ENCODE data around the gene CEP89. TPM values are rescaled to one million over a fixed set of nuclear protein-coding genes. Genes with fewer than 3 reads are reported as not detected.

Gene CEP89
- total RNA-seq, 1 experiment from 2014 or later, result 27.6 TPM

DNA sequence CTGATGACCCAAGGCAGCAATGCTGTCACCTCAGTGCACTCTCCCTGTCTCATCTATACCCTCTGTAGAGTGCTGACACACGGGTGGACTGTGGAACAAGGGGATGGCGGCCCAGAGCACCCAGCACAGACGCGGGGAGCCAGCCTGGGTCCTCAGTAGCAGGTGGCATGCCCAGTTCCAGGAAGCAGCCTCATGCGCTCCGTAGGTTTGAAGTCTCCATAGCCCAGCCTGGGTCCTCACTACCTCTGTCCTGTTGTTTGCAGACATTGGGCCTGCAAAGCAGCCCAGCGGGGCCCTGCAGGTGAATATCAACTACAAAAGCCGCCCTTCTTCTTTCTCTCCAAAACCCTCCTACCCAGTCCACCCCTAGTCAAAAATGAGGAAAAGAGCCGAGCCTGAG is 97.2 kb downstream of the CEP89 start (continued):
- TF ChIP-seq, protein P1, sequence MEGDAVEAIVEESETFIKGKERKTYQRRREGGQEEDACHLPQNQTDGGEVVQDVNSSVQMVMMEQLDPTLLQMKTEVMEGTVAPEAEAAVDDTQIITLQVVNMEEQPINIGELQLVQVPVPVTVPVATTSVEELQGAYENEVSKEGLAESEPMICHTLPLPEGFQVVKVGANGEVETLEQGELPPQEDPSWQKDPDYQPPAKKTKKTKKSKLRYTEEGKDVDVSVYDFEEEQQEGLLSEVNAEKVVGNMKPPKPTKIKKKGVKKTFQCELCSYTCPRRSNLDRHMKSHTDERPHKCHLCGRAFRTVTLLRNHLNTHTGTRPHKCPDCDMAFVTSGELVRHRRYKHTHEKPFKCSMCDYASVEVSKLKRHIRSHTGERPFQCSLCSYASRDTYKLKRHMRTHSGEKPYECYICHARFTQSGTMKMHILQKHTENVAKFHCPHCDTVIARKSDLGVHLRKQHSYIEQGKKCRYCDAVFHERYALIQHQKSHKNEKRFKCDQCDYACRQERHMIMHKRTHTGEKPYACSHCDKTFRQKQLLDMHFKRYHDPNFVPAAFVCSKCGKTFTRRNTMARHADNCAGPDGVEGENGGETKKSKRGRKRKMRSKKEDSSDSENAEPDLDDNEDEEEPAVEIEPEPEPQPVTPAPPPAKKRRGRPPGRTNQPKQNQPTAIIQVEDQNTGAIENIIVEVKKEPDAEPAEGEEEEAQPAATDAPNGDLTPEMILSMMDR (IDR thresholded peaks at IDR 0.05 in 2 of 3, conservative IDR thresholded peaks at IDR 0.05 in 1 of 3; ENCODE audit: borderline replicate concordance in 1 of 3, insufficient read depth in 1 of 3, low read depth in 2 of 3, low read length in 2 of 3), result no peak
- no peak for TF ChIP-seq FOSL1 (IDR thresholded peaks at IDR 0.05; ENCODE audit: low read depth)

DNA sequence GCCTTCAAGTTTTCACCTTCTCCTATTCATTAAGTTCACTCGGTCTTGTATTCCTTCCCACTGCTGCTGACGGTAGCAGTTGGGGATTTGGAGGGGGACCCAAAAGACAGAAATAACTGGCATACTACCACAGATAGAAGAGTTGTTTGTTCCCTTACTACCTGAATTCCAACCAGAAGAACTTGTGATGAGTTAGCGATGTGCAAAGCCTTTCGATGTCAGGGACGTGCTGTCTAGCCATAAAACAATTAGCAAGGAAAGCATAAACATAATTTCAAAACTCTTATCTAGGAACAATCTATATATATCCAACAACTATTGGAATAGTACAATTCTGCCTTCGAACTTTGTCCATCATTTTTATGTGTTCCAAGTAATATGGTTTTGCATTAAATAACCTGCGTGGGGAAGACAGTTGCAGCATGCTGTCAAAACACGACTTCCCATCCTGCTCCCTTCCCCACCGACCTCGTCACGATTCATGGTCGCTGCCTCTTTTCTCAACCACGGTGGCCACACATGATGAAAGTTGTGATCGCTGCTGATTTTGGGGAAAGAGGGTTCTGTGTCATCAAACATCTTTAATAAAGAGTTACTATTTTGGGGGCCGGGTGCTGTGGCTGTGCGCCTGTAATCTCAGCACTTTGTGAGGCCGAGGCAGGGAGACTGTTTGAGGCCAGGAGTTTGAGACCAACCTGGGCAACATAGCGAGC is 98.4 kb downstream of the CEP89 start:
- H3K4me2 ChIP-seq (ENCODE audit: low read length), result no peak overlapping the region
- no TSS peak for BruUV-seq (replicated peaks)
- H2AFZ ChIP-seq (ENCODE audit: low read depth, low read length, poor library complexity, severe bottlenecking), result no peak overlapping the region
- ChIA-PET POLR2A (no interaction called here), CTCF (no interaction called here), RAD21 (ENCODE audit: low non-redundant PET in 1 of 2, low total read pairs in 2 of 2, uncharacterized antibody in 2 of 2, unreplicated experiment in 2 of 2) (no interaction called here)
- H4K20me1 ChIP-seq (ENCODE audit: insufficient read depth), result no peaks in the 10 kb centered on the region
- H3K9ac ChIP-seq (ENCODE audit: low read length), result no peak overlapping the region
- no peaks in the 10 kb centered on the region for H3K9me3 ChIP-seq (ENCODE audit: control insufficient read depth in 1 of 2, insufficient read depth in 1 of 2, low read depth in 1 of 2, low read length in 2 of 2)
- no peak overlapping the region for H3K27ac ChIP-seq (ENCODE audit: low read depth, low read length)
- intact Hi-C loops (cut with micrococcal nuclease), result no loop called here
- no peaks in the 10 kb centered on the region for H3K79me2 ChIP-seq (ENCODE audit: insufficient read depth, low read length)
- H3K9me2 ChIP-seq (ENCODE audit: insufficient read depth), result no peaks in the 10 kb centered on the region
- TF ChIP-seq SRF (IDR thresholded peaks at IDR 0.05; ENCODE audit: low read depth), result no peak
- no peak for TF ChIP-seq ZFX (IDR thresholded peaks at IDR 0.05)
- TF ChIP-seq EZH2 (IDR thresholded peaks at IDR 0.05), result no peak
- TF ChIP-seq, protein P2, sequence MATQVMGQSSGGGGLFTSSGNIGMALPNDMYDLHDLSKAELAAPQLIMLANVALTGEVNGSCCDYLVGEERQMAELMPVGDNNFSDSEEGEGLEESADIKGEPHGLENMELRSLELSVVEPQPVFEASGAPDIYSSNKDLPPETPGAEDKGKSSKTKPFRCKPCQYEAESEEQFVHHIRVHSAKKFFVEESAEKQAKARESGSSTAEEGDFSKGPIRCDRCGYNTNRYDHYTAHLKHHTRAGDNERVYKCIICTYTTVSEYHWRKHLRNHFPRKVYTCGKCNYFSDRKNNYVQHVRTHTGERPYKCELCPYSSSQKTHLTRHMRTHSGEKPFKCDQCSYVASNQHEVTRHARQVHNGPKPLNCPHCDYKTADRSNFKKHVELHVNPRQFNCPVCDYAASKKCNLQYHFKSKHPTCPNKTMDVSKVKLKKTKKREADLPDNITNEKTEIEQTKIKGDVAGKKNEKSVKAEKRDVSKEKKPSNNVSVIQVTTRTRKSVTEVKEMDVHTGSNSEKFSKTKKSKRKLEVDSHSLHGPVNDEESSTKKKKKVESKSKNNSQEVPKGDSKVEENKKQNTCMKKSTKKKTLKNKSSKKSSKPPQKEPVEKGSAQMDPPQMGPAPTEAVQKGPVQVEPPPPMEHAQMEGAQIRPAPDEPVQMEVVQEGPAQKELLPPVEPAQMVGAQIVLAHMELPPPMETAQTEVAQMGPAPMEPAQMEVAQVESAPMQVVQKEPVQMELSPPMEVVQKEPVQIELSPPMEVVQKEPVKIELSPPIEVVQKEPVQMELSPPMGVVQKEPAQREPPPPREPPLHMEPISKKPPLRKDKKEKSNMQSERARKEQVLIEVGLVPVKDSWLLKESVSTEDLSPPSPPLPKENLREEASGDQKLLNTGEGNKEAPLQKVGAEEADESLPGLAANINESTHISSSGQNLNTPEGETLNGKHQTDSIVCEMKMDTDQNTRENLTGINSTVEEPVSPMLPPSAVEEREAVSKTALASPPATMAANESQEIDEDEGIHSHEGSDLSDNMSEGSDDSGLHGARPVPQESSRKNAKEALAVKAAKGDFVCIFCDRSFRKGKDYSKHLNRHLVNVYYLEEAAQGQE (IDR thresholded peaks at IDR 0.05; ENCODE audit: low read depth), result no peak
- no peak for TF ChIP-seq ZNF274 (IDR thresholded peaks at IDR 0.05; ENCODE audit: low read depth, low read length)
- TF ChIP-seq EZH2phosphoT487 (IDR thresholded peaks at IDR 0.05; ENCODE audit: borderline replicate concordance), result no peak
- TF ChIP-seq, protein P1 (IDR thresholded peaks at IDR 0.05 in 2 of 3, conservative IDR thresholded peaks at IDR 0.05 in 1 of 3; ENCODE audit: borderline replicate concordance in 1 of 3, insufficient read depth in 1 of 3, low read depth in 2 of 3, low read length in 2 of 3), result no peak
- TF ChIP-seq JUND (IDR thresholded peaks at IDR 0.05), result no peak
- TF ChIP-seq, protein P3, sequence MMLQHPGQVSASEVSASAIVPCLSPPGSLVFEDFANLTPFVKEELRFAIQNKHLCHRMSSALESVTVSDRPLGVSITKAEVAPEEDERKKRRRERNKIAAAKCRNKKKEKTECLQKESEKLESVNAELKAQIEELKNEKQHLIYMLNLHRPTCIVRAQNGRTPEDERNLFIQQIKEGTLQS (IDR thresholded peaks at IDR 0.05), result no peak
- TF ChIP-seq POLR2A (IDR thresholded peaks at IDR 0.05; ENCODE audit: borderline replicate concordance, extremely low read depth, insufficient read depth, insufficient read length), result no peak
- no peak for TF ChIP-seq CEBPB (IDR thresholded peaks at IDR 0.05; ENCODE audit: low read depth)
- no peak for TF ChIP-seq TCF7L2 (IDR thresholded peaks at IDR 0.05; ENCODE audit: borderline replicate concordance, extremely low read depth, insufficient read depth, insufficient read length)
- no peak for TF ChIP-seq CBX3 (IDR thresholded peaks at IDR 0.05; ENCODE audit: low read depth)
- TF ChIP-seq, protein P4, sequence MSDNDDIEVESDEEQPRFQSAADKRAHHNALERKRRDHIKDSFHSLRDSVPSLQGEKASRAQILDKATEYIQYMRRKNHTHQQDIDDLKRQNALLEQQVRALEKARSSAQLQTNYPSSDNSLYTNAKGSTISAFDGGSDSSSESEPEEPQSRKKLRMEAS (IDR thresholded peaks at IDR 0.05), result no peak
- no peak for TF ChIP-seq POLR2AphosphoS5 (IDR thresholded peaks at IDR 0.05; ENCODE audit: low read depth, low read length)
- no peaks in the 10 kb centered on the region for H3K4me1 ChIP-seq (ENCODE audit: control insufficient read depth in 1 of 2, insufficient read depth in 2 of 2, low read length in 2 of 2)
- no peaks in the 10 kb centered on the region for H3K27me3 ChIP-seq (ENCODE audit: insufficient read depth, low read length)
- no peaks in the 10 kb centered on the region for H3K36me3 ChIP-seq (ENCODE audit: control insufficient read depth in 1 of 2, insufficient read depth in 2 of 2, low read length in 2 of 2)
- ATAC-seq, result no peak
- DNase-seq (ENCODE audit: low read depth, low spot score), result no peak
- no peak overlapping the region for H3K4me3 ChIP-seq (replicated peaks in 1 of 2; ENCODE audit: low read depth in 1 of 2, low read length in 2 of 2)

Data from HCT116 (cell line).